ENCODE measurements around the gene PARP9. TPM values are rescaled to one million over a fixed set of nuclear protein-coding genes. Genes with fewer than 3 reads are reported as not detected.

PARP9 gene
- total and polyA plus RNA-seq, 2 donors (not counting 1 experiment from before 2014, with no cell fraction given), result 19.6 to 31.2 TPM

DNA sequence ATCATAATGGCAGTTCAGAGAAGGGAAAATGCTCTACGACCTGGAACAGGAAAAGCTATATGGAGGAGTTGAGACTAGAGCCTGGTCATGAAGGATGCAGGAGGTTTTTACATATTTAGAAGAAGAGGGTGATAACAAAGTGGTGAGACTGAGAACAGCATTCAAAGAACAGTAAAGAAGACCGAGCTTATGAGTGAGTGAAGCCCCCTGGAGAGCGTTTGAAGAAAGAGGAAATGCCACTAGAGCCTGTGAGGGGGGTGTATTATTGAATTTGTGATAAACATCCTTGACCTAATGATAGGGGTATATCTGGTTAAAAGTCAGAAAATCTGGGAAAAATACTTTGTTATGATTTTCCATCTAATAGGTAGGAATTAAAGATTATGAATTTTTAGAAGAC, 4.2 kb downstream of the PARP9 start:
- Histone ChIP-seq H3K9ac (ENCODE audit: low read length) (no peak overlapping the region), H3K36me3 (replicated peaks in 1 of 2; ENCODE audit: control extremely low read depth in 1 of 2, control insufficient read depth in 1 of 2, extremely low read depth in 1 of 2, insufficient read depth in 2 of 2, low read length in 1 of 2) (peaks cover 0 to 47% of the 10 kb centered on the region in 2 experiments), H3K27ac (ENCODE audit: low read length in 2 of 2) (no peak overlapping the region), H4K20me1 (ENCODE audit: control insufficient read depth, insufficient read depth, low read length, poor library complexity, severe bottlenecking) (no peaks in the 10 kb centered on the region), H3K4me1 (ENCODE audit: control insufficient read depth in 2 of 2, insufficient read depth in 2 of 2, low read length in 2 of 2) (peaks cover 26 to 28% of the 10 kb centered on the region in 2 donors), H3K9me3 (ENCODE audit: control extremely low read depth in 1 of 3, control insufficient read depth in 2 of 3, insufficient read depth in 1 of 3, low read length in 2 of 3) (no peaks in the 10 kb centered on the region), H3K27me3 (replicated peaks in 1 of 4; ENCODE audit: control extremely low read depth in 1 of 4, control insufficient read depth in 3 of 4, insufficient read depth in 4 of 4, low read length in 3 of 4) (no peaks in the 10 kb centered on the region), H3K79me2 (ENCODE audit: control insufficient read depth, insufficient read depth, low read length) (peaks cover 78% of the 10 kb centered on the region), H3K4me2 (replicated peaks; ENCODE audit: low read depth, low read length, poor library complexity, severe bottlenecking) (no peak overlapping the region), H2AFZ (ENCODE audit: insufficient read depth, low read depth, low read length, poor library complexity, severe bottlenecking) (no peak overlapping the region), H3K4me3 (ENCODE audit: control extremely low read depth in 1 of 5, extremely low read depth in 1 of 5, insufficient read depth in 1 of 5, low read depth in 2 of 5, low read length in 4 of 5) (no peak overlapping the region)
- H3K4me3 Mint-ChIP-seq, result no peak overlapping the region
- ATAC-seq (ENCODE audit: low read depth) (no peak), DNase-seq (no peak)
- no peaks in the 10 kb centered on the region for H3K27me3 Mint-ChIP-seq
- H3K9me3 Mint-ChIP-seq (ENCODE audit: insufficient read depth), result no peaks in the 10 kb centered on the region
- intact Hi-C loops (cut with micrococcal nuclease), result loop anchor here (1.0 to 5.0 kb wide), 6 partner anchors 57 to 1013 kb away; partner anchors contain the start of genes HSPBAP1 and POLQ
- H3K27ac Mint-ChIP-seq, result peak overlapping the region; percentile 15
- peaks cover 41% of the 10 kb centered on the region for H3K4me1 Mint-ChIP-seq
- 55% methylated on average over 3 of the region's 3 CpGs for WGBS (ENCODE audit: insufficient coverage)
- TF ChIP-seq EZH2 (IDR thresholded peaks at IDR 0.05; ENCODE audit: borderline replicate concordance, insufficient read depth, low read depth, low read length, poor library complexity, severe bottlenecking), result no peak
- TF ChIP-seq, protein P1, sequence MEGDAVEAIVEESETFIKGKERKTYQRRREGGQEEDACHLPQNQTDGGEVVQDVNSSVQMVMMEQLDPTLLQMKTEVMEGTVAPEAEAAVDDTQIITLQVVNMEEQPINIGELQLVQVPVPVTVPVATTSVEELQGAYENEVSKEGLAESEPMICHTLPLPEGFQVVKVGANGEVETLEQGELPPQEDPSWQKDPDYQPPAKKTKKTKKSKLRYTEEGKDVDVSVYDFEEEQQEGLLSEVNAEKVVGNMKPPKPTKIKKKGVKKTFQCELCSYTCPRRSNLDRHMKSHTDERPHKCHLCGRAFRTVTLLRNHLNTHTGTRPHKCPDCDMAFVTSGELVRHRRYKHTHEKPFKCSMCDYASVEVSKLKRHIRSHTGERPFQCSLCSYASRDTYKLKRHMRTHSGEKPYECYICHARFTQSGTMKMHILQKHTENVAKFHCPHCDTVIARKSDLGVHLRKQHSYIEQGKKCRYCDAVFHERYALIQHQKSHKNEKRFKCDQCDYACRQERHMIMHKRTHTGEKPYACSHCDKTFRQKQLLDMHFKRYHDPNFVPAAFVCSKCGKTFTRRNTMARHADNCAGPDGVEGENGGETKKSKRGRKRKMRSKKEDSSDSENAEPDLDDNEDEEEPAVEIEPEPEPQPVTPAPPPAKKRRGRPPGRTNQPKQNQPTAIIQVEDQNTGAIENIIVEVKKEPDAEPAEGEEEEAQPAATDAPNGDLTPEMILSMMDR (IDR thresholded peaks at IDR 0.05), result no peak
- ChIA-PET POLR2A (interaction anchor here (1.2 kb wide), 1 partner anchor 120 kb away, joined by 5 read pairs; no protein-coding TSS in a partner anchor), CTCF (interaction anchor here (1.0 to 15.3 kb wide), 20 partner anchors 9 to 469 kb away, joined by 3 to 293 read pairs (median 4); partner anchors contain the start of gene PARP14)

DNA sequence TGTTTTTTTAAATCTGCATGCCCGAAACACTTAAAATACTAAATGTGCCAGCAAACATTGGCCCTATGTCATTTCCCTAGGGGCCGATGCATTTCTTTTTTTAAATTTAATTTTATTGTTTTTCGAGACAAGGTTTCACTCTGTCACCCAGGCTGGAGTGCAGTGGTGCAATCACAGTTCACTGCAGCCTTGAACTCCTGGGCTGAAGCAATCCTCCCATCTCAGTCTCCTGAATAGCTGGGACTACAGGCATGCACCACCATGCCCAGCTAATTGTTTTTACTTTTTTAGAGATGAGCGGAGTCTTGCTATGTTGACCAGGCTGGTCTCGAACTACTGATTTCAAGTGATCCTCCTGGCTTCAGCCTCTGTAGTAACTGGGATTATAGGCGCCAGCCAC, 5.5 kb downstream of the PARP9 start:
- H3K27me3 ChIP-seq (replicated peaks in 1 of 4; ENCODE audit: control extremely low read depth in 1 of 4, control insufficient read depth in 3 of 4, insufficient read depth in 4 of 4, low read length in 3 of 4), result no peaks in the 10 kb centered on the region
- intact Hi-C loops (cut with micrococcal nuclease), result no loop called here
- no peak overlapping the region for H2AFZ ChIP-seq (ENCODE audit: insufficient read depth, low read depth, low read length, poor library complexity, severe bottlenecking)
- H3K9me3 Mint-ChIP-seq (ENCODE audit: insufficient read depth), result no peaks in the 10 kb centered on the region
- CTCF ChIA-PET, result interaction anchor here (1.0 to 15.3 kb wide), 12 partner anchors 10 to 1011 kb away, joined by 3 to 293 read pairs (median 4); partner anchors contain the start of genes HSPBAP1 and PARP14
- no peak for DNase-seq
- TF ChIP-seq, protein P1 (IDR thresholded peaks at IDR 0.05), result no peak
- no peak for TF ChIP-seq EZH2 (IDR thresholded peaks at IDR 0.05; ENCODE audit: borderline replicate concordance, insufficient read depth, low read depth, low read length, poor library complexity, severe bottlenecking)
- no peak for ATAC-seq (ENCODE audit: low read depth)
- POLR2A ChIA-PET, result interaction anchor here (0.6 kb wide), 1 partner anchor 166 kb away, joined by 3 read pairs; no protein-coding TSS in a partner anchor
- no peak overlapping the region for H3K27ac ChIP-seq (ENCODE audit: low read length in 2 of 2)
- WGBS (ENCODE audit: insufficient coverage), result no CpG with 5 or more reads among the region's 6 CpGs
- H3K36me3 ChIP-seq (replicated peaks in 1 of 2; ENCODE audit: control extremely low read depth in 1 of 2, control insufficient read depth in 1 of 2, extremely low read depth in 1 of 2, insufficient read depth in 2 of 2, low read length in 1 of 2), result peaks cover 0 to 55% of the 10 kb centered on the region in 2 experiments
- H4K20me1 ChIP-seq (ENCODE audit: control insufficient read depth, insufficient read depth, low read length, poor library complexity, severe bottlenecking), result no peaks in the 10 kb centered on the region
- H3K4me3 Mint-ChIP-seq, result no peak overlapping the region
- H3K4me1 ChIP-seq (ENCODE audit: control insufficient read depth in 2 of 2, insufficient read depth in 2 of 2, low read length in 2 of 2), result peaks cover 21 to 22% of the 10 kb centered on the region in 2 donors
- H3K9me3 ChIP-seq (ENCODE audit: control extremely low read depth in 1 of 3, control insufficient read depth in 2 of 3, insufficient read depth in 1 of 3, low read length in 2 of 3), result no peaks in the 10 kb centered on the region
- H3K27me3 Mint-ChIP-seq, result no peaks in the 10 kb centered on the region
- peaks cover 40% of the 10 kb centered on the region for H3K4me1 Mint-ChIP-seq
- H3K79me2 ChIP-seq (ENCODE audit: control insufficient read depth, insufficient read depth, low read length), result peaks cover 71% of the 10 kb centered on the region
- H3K9ac ChIP-seq (ENCODE audit: low read length), result no peak overlapping the region
- no peak overlapping the region for H3K4me2 ChIP-seq (replicated peaks; ENCODE audit: low read depth, low read length, poor library complexity, severe bottlenecking)
- no peak overlapping the region for H3K4me3 ChIP-seq (ENCODE audit: control extremely low read depth in 1 of 5, extremely low read depth in 1 of 5, insufficient read depth in 1 of 5, low read depth in 2 of 5, low read length in 4 of 5)
- no peak overlapping the region for H3K27ac Mint-ChIP-seq

All from B cell (primary cell).